HG02759 (cell line): ENCODE data around the gene VPS72.
A peak's percentile ranks its signal among the peaks of the same experiment; 100 is the strongest.

ENCODE experiments used
- ATAC-seq: cut with Tn5 transposase; IDR thresholded peaks from one replicate; pipeline ENCODE4 v1.9.1; 2021; ENCODE audit warnings: mild to moderate bottlenecking, moderate library complexity; ENCODE audit not compliant: unreplicated experiment

The VPS72 gene

GRCh38 chr1:151145304-151146071, 44.5 kb downstream of the VPS72 start:
- no peak for ATAC-seq

GRCh38 chr1:151144474-151145303, 45.3 kb downstream of the VPS72 start:
- ATAC-seq: no peak

GRCh38 chr1:151143986-151144385, 46.0 kb downstream of the VPS72 start:
- ATAC-seq: no peak

DNA sequence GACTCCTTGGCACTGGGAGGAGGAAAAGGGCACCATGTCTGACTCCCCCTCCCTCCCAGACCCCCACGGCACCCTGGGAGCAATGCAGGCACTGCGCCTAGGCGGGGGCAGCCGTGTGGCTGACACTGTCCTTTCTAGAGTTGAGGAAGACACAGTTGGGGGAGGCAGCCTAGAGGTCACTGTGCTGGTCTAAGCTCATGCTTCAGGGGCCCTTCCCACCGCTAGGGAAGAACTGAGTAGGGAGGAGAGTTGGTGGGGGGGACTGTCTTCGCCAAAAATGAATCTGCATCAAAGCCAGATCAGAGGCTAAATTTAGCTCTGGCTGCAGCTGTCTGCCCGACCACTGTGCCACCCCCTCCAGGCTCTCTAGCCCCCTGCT, 47.0 kb downstream of the VPS72 start:
- no peak for ATAC-seq

GRCh38 chr1:151142411-151143056, 47.5 kb downstream of the VPS72 start:
- no peak for ATAC-seq

DNA sequence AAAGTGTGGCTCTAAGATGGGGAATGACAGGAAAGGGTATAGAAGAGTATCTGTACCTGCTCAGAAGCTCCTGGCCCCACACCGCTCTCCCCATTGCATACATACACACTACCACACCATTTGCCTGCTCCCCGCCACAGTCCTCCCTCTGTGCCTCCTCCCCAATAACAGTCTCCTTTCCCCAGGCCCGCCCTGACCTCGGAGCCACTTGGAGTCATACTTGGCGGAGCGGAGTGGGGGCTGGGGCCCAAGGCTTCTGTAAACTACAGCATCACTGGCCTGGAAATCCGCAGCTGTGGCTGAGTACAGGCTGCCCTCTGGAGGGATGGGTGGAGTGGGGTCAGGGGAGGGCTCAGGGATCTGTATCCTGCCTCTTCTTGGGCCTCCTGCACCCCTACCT, 52.2 kb downstream of the VPS72 start:
- ATAC-seq: no peak

GRCh38 chr1:151135433-151136385, 54.3 kb downstream of the VPS72 start:
- ATAC-seq: no peak

DNA sequence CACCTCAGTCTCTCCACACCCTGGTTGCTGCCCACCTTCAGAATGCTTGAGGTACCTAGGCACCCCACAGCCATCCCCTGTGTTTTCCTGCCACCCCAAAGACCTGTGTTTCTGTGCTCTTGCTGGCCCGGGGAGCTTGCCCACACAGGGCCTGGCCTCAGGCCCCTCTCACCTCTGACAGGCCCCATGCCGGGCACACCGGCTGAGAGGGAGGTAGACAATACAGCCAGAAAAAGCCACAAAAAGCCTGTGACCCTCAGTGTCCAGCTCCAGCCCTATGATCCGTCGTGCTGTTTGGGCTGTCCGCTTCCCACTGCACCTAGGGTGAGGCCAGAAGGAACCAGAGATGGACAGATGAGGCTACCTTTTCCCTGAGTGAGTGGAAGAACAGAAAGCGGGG, 55.0 kb downstream of the VPS72 start:
- no peak for ATAC-seq

DNA sequence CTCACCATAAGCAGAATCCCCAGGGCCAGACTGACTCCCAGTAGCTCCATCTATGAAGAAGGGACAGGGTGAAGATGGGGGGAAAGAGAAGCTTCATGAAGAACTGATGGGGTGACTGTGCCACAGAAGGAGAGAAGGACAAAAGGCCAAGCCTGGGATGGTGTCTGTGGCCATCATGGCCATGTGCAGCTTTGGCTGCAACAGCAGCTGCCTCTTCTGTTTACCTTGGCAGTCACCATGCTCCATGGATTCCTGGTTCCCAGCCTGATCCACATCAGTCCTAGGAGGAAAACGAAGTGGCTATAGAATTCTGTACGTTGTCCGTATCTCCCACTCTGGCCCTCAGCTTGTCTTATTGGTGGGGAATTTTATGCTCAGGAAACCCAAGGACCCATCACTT, 55.6 kb downstream of the VPS72 start:
- ATAC-seq: no peak

GRCh38 chr1:151133018-151133806, 56.8 kb downstream of the VPS72 start:
- no peak for ATAC-seq

GRCh38 chr1:151132335-151133017, 57.5 kb downstream of the VPS72 start:
- no peak for ATAC-seq

DNA sequence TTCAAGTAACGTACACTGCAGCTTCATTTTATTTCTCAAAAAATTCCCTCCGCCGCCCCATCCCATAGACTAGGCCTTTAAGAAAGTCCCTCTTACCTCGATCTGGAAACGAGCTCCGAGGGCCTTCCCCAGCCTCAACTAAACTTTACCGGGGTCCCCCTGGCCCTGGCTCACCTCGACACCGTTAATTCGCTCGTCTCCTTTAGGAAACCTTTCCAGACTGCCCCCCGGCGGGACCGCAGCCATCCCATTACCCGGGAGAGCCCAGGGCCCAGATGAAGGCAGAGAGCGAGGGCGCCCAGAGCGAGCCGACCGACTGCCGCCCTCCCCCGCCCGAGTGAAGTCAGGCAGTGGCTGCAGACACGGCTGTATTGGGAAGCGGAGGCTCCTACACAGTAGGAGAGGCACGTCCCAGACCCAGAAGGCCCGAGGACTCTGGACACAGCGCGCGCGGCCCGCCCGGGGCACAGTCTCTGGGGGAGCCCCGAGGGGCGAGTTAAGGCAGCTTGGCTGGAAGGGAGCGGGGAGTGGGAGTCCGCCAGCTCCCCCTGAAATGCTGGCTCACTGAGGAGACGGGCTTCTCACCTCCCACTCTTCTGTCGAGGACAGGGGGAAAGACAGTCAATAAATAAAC, 58.2 kb downstream of the VPS72 start:
- ATAC-seq: no peak

DNA sequence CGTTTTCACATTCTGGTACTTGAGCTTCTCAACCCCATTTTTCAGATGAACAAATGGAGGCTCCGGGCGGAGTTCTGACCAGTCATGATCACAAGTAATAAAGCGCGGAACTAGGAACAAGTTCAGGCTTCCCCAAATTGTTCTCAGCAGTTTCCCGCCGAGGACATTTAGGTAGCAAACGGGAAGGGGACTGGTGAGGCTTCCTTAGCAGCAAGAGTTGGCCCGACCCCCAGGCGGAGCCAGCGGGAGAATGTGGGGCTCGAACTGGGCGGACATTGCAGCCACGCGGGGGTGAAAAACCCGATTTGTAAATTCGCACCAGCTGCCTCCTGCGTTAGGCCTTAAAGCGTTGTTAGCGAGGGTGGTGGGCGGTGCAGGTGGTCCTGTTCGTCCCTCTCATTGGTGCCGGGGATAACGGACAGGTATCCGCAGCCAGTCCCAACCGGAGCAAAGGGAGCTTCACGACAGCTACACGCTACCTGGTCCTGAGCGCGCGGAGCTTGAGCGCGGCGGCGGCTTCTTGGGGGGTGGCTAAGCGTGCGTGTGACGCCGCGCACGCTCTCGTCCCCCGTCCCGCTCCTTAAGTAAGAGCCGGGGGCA, 58.9 kb downstream of the VPS72 start:
- peak; percentile 93 for ATAC-seq

- ATAC-seq: no peak
Measured at GRCh38 chr1:151128800-151129199, 61.2 kb downstream of the VPS72 start.
